Activated naive CD8-positive, alpha-beta T cell treated with anti-CD3 and anti-CD28 coated beads, Interleukin-2, amount 10 ng/mL, durations not matched to agents 7 days and 5 days (primary cell): Measurements from ENCODE around the gene GSTT2. TPM values are rescaled to one million over a fixed set of nuclear protein-coding genes. Genes with fewer than 3 reads are reported as not detected.
"Not testable (repeated sequence)": the region's sequence is repeated elsewhere in the genome, so short reads cannot be mapped to it uniquely, and the experiment has no call there.

Experiments
- ATAC-seq: fragments of 150-1000 bp; cut with Tn5 transposase; one replicate; pipeline ENCODE4 v1.10.0; 2021; ENCODE audit warnings: low read depth, moderate library complexity
- POLR2A ChIA-PET: fragments of 350-600 bp; sonication (Branson Sonifier 250); formaldehyde crosslinking; loops from one replicate; lab custom pipeline; 2021; ENCODE audit warnings: antibody characterized with exemption; lab: Charles Lee
- DNase-seq: peaks from one replicate; pipeline ENCODE4 v3.0.0; 2021
- H3K27ac Mint-ChIP-seq: one replicate; pipeline ENCODE4 v1.8.0; 2022; ENCODE audit warnings: mild to moderate bottlenecking, mixed read lengths
- H3K27me3 Mint-ChIP-seq: one replicate; pipeline ENCODE4 v1.8.0; 2022; ENCODE audit warnings: mild to moderate bottlenecking, moderate library complexity, mixed read lengths
- H3K36me3 Mint-ChIP-seq: one replicate; pipeline ENCODE4 v1.8.0; 2021; ENCODE audit warnings: mild to moderate bottlenecking, mixed read lengths
- H3K4me1 Mint-ChIP-seq: one replicate; pipeline ENCODE4 v1.8.0; 2021; ENCODE audit warnings: mixed read lengths
- H3K4me3 Mint-ChIP-seq: one replicate; pipeline ENCODE4 v1.8.0; 2022; ENCODE audit warnings: mild to moderate bottlenecking, moderate library complexity, mixed read lengths
- H3K9me3 Mint-ChIP-seq: one replicate; pipeline ENCODE4 v1.8.0; 2021; ENCODE audit warnings: mixed read lengths
- total RNA-seq, 2 experiments: library from RNA; stranded (reverse); gene quantifications; one replicate each; pipeline ENCODE4 v1.2.3, GENCODE V29; 2021

GSTT2 gene
- total RNA-seq, 2 experiments from 2014 or later: not detected

DNA sequence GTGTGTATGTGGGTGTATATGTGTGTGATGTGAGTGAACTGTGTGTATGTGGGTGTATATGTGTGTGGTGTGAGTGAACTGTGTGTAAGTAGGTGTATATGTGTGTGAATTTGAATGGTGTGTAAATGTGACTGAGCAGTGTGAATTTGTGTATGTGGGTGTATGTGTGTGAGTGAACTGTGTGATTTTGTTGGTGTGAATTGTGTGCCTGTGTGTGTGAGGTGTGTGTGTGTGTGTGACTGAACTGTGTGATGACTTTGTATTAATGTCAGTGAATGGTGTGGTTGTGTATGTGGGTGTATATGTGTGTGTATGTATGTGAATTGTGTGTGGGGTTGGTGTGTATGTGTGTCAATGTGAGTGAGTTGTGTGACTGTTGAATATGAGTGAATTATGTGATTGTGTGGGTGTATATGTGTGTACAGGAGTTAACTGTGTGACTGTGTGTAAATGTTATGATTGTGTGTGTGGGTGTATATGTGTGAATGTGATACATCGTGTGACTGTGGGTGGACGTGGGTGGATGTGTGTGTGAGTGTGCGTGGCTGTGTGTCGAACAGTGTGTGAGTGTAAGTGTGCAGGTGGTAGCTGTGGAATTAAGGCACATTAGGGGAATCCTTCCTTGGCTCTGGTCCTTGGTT is 6.7 kb downstream of the GSTT2 start:
- H3K27me3 Mint-ChIP-seq, H3K36me3 Mint-ChIP-seq, H3K4me1 Mint-ChIP-seq, H3K9me3 Mint-ChIP-seq, DNase-seq, H3K27ac Mint-ChIP-seq, POLR2A ChIA-PET, ATAC-seq, H3K4me3 Mint-ChIP-seq: not testable (repeated sequence)

DNA sequence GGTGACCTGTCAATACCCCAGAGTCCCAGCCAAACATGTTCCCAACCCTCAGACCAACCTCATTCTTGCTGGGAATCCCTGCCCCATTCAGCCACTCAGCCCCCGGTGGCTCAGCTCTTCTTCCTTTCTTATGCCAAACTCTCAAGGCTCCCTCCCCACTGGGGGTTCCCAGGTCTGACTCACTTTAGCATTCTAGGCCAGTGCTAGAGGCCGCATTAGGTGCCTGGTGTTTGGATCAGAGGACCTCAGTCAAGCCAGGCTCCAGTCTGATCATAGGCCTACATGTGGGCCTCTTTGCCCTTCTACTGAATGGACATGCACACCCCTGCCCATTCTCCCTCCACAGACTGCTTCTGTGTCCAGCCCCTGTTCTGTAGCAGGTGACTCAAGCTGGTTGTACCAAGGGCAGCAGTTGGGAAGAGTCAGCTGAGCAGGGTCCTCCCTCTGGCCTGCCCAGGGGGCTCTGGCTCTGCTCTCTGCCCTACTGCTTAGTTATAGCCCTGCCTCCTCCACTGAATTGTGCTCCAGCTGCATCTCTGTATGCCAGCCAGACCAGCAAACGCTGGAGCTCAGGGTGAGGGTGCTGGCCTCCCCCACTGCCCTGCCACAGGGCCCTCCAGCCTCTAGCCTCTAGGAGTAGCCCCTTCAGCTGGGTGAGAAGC is 9.8 kb downstream of the GSTT2 start:
- H3K36me3 Mint-ChIP-seq, H3K27me3 Mint-ChIP-seq, DNase-seq, H3K4me3 Mint-ChIP-seq, H3K4me1 Mint-ChIP-seq, ATAC-seq, POLR2A ChIA-PET, H3K9me3 Mint-ChIP-seq, H3K27ac Mint-ChIP-seq: not testable (repeated sequence)

DNA sequence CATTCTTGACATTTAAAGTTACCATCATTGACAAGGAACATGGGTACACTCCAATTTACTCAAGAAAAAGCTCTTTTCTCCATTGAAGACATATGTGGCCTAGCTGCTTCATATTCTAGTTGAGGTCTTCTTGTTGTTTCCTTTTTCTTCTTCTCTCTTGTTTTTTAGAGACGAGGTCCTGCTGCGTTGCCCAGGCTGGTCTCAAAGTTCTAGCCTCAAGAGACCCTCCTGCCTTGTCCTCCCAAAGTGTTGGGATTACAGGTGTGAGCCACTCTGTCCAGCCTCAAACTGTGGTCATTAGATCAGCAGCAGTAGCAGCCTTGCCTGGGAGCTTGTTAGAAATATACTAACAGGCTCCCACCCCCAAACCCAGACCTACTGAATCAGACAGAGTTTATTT is 13.1 kb downstream of the GSTT2 start:
- DNase-seq, H3K36me3 Mint-ChIP-seq, H3K4me1 Mint-ChIP-seq, H3K9me3 Mint-ChIP-seq, POLR2A ChIA-PET, H3K27me3 Mint-ChIP-seq, H3K27ac Mint-ChIP-seq, ATAC-seq, H3K4me3 Mint-ChIP-seq: not testable (repeated sequence)

DNA sequence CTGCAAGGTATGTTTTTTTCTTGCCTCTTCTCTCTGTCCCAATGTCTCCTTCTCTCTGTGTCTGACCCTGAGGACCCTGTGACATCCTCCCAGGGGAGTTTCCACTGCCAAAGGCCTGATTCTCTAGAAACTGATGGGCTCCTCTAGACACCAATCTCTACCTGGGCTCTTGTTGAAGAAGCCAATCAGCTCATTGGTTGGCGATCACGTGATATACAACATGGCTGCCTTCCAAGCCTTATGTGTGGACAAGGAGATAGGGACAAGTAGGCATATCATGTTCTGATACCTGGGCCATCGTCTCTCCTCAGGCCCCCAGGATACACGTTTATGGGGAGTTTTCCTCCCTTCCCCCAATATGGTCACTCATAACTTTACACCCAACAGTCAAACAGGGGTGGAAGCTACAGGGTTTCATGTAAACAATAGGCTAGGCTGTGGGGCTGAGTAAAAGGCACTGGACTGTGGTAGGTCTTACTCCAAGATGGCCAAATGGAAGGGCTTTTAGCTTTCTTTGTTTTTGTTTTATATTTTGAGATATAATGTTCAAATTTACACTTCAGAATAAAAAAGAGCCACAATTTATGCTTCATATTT is 13.7 kb downstream of the GSTT2 start:
- H3K4me3 Mint-ChIP-seq, H3K9me3 Mint-ChIP-seq, H3K27ac Mint-ChIP-seq, H3K36me3 Mint-ChIP-seq, POLR2A ChIA-PET, DNase-seq, H3K4me1 Mint-ChIP-seq, ATAC-seq, H3K27me3 Mint-ChIP-seq: not testable (repeated sequence)

DNA sequence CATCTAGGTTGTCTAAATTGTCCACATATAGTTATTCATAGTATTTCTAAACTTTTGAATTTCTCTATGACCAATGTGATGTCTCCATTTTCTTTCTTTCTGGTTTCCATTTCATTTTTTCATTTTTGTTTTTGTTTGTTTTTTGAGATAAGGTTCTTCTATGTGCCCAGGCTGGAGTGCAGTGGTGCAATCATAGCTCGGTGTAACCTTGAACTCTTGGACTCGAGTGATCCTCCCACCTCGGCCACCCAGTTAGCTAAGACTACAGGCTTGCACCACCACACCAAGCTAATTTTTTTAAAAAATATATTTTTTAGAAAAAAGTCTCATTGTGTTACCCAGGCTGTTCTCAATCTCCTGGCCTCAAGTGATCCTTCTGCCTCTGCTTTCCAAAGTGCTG is 17.2 kb downstream of the GSTT2 start:
- peaks cover 3% of the 10 kb centered on the region for H3K4me1 Mint-ChIP-seq
- POLR2A ChIA-PET: no interaction called here
- peaks cover 4% of the 10 kb centered on the region for H3K27me3 Mint-ChIP-seq
- no peak overlapping the region for H3K4me3 Mint-ChIP-seq
- H3K27ac Mint-ChIP-seq: no peak overlapping the region
- no peak for ATAC-seq
- DNase-seq: no peak
- no peaks in the 10 kb centered on the region for H3K9me3 Mint-ChIP-seq
- H3K36me3 Mint-ChIP-seq: no peaks in the 10 kb centered on the region

DNA sequence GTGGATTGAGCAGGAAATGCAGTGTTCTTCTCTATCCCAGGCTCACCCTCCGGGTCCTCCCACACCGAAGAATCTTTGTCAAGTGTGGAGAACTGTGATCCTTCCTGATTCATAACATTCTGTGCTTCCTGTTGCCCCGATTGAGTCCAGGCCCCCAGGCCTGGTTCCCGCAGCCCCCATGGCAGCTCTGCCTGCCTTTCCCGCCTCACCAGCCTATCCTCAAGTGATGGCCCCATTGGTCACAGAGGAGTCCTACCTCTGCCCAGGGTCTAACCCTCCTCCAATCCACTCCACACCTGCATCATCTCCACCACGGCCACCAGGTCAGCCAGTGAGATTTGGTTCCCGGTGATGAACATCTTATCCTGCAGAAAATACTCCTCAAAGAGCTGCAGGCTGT is 19.8 kb downstream of the GSTT2 start:
- DNase-seq, H3K27me3 Mint-ChIP-seq, H3K36me3 Mint-ChIP-seq, H3K4me3 Mint-ChIP-seq, H3K27ac Mint-ChIP-seq, H3K4me1 Mint-ChIP-seq, H3K9me3 Mint-ChIP-seq, ATAC-seq, POLR2A ChIA-PET: not testable (repeated sequence)

DNA sequence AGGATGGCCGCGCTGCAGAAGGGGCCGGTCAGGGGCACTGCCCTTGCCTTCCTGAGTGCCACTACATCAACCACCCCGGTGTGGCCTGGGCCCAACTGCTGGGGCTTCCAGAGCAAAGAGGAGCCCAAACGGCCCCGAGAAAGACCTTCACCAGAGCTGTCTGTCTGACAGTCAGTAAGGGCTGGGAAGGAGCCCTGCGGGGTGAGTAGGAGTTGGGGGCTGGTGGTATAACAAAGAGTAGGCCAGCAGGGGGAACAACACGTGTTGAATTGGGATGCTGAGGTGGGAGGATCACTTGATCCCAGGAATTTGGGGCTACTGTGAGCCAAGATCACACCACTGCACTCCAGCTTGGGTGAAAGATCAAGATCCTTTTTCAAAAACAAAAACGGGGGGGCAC is 21.4 kb downstream of the GSTT2 start:
- POLR2A ChIA-PET: interaction anchor here (1.2 kb wide), 1 partner anchor 9 kb away, joined by 4 read pairs; the partner anchor contains the start of gene CABIN1
- Mint-ChIP-seq H3K36me3 (no peaks in the 10 kb centered on the region), H3K9me3 (no peaks in the 10 kb centered on the region), H3K27ac (no peak overlapping the region), H3K4me3 (no peak overlapping the region), H3K27me3 (peaks cover 4% of the 10 kb centered on the region), H3K4me1 (peaks cover 6% of the 10 kb centered on the region)
- ATAC-seq: no peak
- DNase-seq: no peak

DNA sequence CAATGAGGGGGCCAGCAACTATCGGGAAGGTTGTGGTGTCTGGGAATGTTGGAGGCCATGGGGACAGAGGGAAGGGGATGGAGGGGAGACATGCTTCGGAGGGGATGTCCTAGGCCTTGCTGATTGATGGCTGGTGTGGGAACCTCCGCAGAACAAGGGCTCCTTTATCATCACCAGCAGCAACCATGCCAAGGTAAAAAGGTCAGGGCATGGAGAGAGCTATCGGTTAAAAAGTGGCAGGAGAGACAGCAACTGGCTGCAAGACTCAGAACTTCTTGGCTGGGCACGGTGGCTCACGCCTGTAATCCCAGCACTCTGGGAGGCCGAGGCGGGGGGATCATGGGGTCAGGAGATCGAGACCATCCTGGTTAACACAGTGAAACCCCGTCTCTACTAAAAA is 22.3 kb downstream of the GSTT2 start:
- Mint-ChIP-seq H3K4me3 (no peak overlapping the region), H3K27me3 (peaks cover 4% of the 10 kb centered on the region), H3K4me1 (peaks cover 6% of the 10 kb centered on the region), H3K36me3 (no peaks in the 10 kb centered on the region), H3K27ac (no peak overlapping the region), H3K9me3 (no peaks in the 10 kb centered on the region)
- ATAC-seq: peak; percentile 11
- DNase-seq: no peak
- POLR2A ChIA-PET: interaction anchor here (1.2 kb wide), 1 partner anchor 8 kb away, joined by 4 read pairs; the partner anchor contains the start of gene CABIN1

DNA sequence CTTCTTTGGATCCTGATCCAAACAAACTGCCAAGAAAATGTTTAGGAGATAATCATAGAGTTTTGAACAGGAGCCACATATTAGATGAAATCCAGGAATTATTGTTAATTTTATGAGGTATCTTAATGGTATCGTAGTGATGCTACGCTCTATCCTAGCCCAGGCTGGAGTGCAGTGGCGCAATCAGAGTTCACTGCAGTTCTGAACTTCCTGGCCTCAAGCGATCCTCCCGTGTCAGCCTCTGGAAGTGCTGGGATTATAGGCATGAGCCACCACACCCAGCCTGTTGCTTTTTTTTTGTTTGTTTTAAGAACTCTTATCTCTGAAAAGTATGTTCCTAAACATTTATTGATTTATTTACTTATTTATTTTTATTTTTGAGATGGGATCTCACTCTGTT is 22.9 kb downstream of the GSTT2 start:
- Mint-ChIP-seq H3K27me3 (peaks cover under 1% of the 10 kb centered on the region), H3K9me3 (no peaks in the 10 kb centered on the region), H3K36me3 (no peaks in the 10 kb centered on the region), H3K4me3 (no peak overlapping the region), H3K4me1 (peaks cover 4% of the 10 kb centered on the region), H3K27ac (no peak overlapping the region)
- POLR2A ChIA-PET: no interaction called here
- DNase-seq (no peak), ATAC-seq (no peak)

DNA sequence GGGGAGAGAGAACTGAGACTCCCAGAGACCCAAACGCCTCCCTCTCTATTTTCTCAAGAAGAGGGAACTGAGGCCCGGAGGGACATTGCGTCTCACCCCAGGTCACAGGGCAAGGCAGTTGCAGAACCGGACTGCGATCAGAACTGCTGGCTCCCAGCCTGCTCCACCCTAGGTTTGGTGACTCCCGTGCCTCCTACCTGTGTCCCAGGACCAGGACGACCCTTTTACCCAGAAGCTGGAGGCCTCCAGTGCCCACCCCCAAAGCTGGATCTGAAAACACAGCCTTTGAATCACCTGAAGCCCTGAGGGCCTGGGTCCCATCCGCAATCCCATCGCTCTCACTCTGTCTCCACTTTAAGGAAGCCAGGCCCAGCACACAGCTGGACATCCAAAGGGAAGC is 24.0 kb downstream of the GSTT2 start:
- Mint-ChIP-seq H3K4me3 (no peak overlapping the region), H3K9me3 (no peaks in the 10 kb centered on the region), H3K36me3 (no peaks in the 10 kb centered on the region), H3K27ac (no peak overlapping the region), H3K27me3 (no peaks in the 10 kb centered on the region), H3K4me1 (peaks cover 4% of the 10 kb centered on the region)
- POLR2A ChIA-PET: no interaction called here
- ATAC-seq: no peak
- DNase-seq: no peak

DNA sequence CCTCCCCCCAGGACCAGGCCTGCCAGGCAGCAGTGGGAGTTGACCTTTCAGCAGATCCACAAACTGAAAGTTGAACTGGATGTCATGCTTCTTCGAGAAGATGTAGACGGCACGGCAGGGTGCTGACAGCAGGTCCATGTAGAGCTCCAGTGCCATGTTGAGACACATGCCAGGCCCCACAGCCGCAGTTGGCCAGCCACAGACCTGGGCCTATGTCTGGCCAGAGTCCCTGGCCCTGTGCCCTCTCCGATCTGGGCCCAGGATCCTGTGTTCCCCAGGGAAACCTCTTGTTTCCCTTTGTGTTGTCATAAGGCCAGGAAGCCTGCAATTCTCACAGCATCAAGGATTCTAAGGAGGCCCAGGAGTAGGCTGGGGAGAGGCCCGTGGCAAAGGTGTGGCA is 25.3 kb downstream of the GSTT2 start, which contains the start of gene GSTT4:
TSS of gene GSTT4 (minus strand) at position 253 of the 400 bp plus-strand sequence. CDS start at position 156, 97 bp downstream.
- no peak for ATAC-seq
- Mint-ChIP-seq H3K36me3 (peaks cover 2% of the 10 kb centered on the region), H3K4me3 (no peak within 1 kb of the TSS), H3K4me1 (peaks cover 9% of the 10 kb centered on the region), H3K27me3 (no peaks in the 10 kb centered on the region), H3K27ac (no peak within 1 kb of the TSS), H3K9me3 (peaks cover 3% of the 10 kb centered on the region)
- POLR2A ChIA-PET: no interaction called here
- DNase-seq: no peak

DNA sequence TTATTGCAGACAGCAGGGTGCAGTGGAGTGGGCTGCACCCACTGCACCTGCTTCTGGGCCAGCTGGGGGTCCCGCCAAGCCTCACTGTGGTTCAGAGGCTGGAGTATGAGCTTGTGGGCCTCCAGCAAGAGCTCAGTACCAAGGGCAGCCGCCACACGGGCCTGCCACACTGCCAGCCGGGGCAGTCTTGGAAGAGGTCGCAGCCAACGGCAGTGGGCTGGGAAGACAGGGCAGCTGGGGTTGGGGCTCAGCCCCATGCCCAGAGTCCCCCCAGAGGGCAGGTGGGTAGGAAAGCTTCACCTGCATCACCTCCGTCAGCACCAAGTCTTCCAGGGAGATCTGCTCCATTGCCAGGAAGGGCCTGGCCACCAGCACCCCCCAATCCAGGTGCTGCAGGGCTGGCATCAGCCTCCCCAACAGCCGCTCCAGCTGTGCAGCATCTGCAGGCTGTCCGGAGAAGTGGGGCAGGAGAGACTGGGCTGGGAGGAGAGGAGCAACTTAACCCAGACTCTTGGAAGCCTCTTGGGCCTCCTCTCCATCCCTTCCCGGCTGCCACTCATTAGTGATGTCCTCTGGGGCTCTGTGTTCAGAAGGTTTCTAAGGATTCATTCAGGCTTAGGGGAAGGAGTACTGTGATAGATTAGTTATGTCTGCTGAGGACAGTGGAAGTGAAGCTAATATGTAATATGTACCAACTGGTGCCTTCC is 26.4 kb downstream of the GSTT2 start:
- ATAC-seq: no peak
- H3K4me3 Mint-ChIP-seq: no peak overlapping the region
- POLR2A ChIA-PET: no interaction called here

DNA sequence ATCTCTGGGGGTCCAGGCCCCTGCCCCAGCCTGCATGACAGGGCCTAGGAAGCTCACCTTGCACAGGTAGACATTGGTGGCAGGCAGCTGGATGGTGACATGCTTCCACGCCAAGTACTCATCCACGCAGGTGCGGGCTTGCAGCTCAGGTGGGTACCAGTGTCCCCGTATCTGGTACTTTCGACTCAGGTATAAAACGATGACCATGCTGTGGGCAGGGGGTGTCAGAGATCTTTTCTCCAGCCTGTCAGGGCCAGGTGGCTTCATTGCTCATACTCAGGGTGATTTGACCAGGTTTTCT is 26.9 kb downstream of the GSTT2 start:
- Mint-ChIP-seq H3K36me3 (peaks cover 2% of the 10 kb centered on the region), H3K4me3 (no peak overlapping the region), H3K27ac (no peak overlapping the region), H3K9me3 (peaks cover 3% of the 10 kb centered on the region), H3K27me3 (no peaks in the 10 kb centered on the region), H3K4me1 (peaks cover 15% of the 10 kb centered on the region)
- no peak for DNase-seq
- ATAC-seq: no peak
- POLR2A ChIA-PET: no interaction called here

More for the DNA sequence above, 26.4 kb downstream of the GSTT2 start:
- no peak for DNase-seq
- peaks cover 3% of the 10 kb centered on the region for H3K9me3 Mint-ChIP-seq
- no peak overlapping the region for H3K27ac Mint-ChIP-seq
- peaks cover 2% of the 10 kb centered on the region for H3K36me3 Mint-ChIP-seq
- H3K4me1 Mint-ChIP-seq: peaks cover 15% of the 10 kb centered on the region
- H3K27me3 Mint-ChIP-seq: no peaks in the 10 kb centered on the region
